Heart left ventricle (tissue), 16 donors: ENCODE measurements around the gene CFAP100. TPM values are rescaled to one million over a fixed set of nuclear protein-coding genes. Genes with fewer than 3 reads are reported as not detected.
A peak's percentile ranks its signal among the peaks of the same experiment; 100 is the strongest.

ENCODE experiments used
- ATAC-seq, 4 donors: fragments of 200-7000 bp; cut with Tn5 transposase; one replicate each; pipeline ENCODE4 v1.9.1; 2020 to 2022; ENCODE audit warnings: moderate library complexity in 4 of 4, mild to moderate bottlenecking in 3 of 4, moderate number of reproducible peaks in 1 of 4
- DNase-seq, 5 donors: peaks; one replicate each; pipeline ENCODE4 v3.0.0-alpha.2; 2020
- H3K27ac ChIP-seq, 12 donors: fragments of 200-600 bp; sonication (generic) in 4 of 12; one replicate each; pipeline versions ENCODE4 v1.5.0 to v1.8.0; 2016 to 2022; ENCODE audit warnings: mild to moderate bottlenecking in 2 of 12
- H3K27me3 ChIP-seq, 9 donors: fragments of 200-600 bp; sonication (generic) in 2 of 9; one replicate each; pipeline versions ENCODE4 v1.5.1 to v1.8.0; 2016 to 2022; ENCODE audit warnings: mild to moderate bottlenecking in 3 of 9
- H3K36me3 ChIP-seq, 9 donors: fragments of 200-600 bp; sonication (generic) in 2 of 9; one replicate each; pipeline versions ENCODE4 v1.5.0 to v1.8.0; 2018 to 2022; ENCODE audit warnings: mild to moderate bottlenecking in 2 of 9
- H3K4me1 ChIP-seq, 12 donors: fragments of 200-600 bp; sonication (generic) in 4 of 12; one replicate each; pipeline versions ENCODE4 v1.5.0 to v1.8.0; 2016 to 2022; ENCODE audit warnings: mild to moderate bottlenecking in 3 of 12
- H3K4me3 ChIP-seq, 12 donors: fragments of 200-600 bp; sonication (generic) in 4 of 12; one replicate each; pipeline versions ENCODE4 v1.5.0 to v1.8.0; 2017 to 2022; ENCODE audit warnings: mild to moderate bottlenecking in 9 of 12, moderate library complexity in 4 of 12
- H3K9me3 ChIP-seq, 12 donors: fragments of 200-600 bp; sonication (generic) in 4 of 12; one replicate each; pipeline versions ENCODE4 v1.5.0 to v1.8.0; 2016 to 2022; ENCODE audit warnings: mild to moderate bottlenecking in 1 of 12
- CTCF ChIP-seq, 12 donors: fragments of 200-600 bp; sonication (generic) in 4 of 12; IDR thresholded peaks; one replicate each; pipeline versions ENCODE4 v1.5.0 to v1.8.0; 2018 to 2022; ENCODE audit warnings: antibody characterized with exemption in 12 of 12, mild to moderate bottlenecking in 5 of 12
- POLR2A ChIP-seq, 2 donors: fragments of 450-650 bp; IDR thresholded peaks; one replicate each; pipeline ENCODE4 v1.6.1; 2017; ENCODE audit warnings: antibody characterized with exemption in 2 of 2, mild to moderate bottlenecking in 2 of 2, moderate library complexity in 2 of 2
- WGBS, 4 donors: extraction: QIAGEN DNeasy Blood & Tissue Kit in 2 of 4; methylation state at CpG; one replicate each; pipeline versions ENCODE4 v1.1.5 to v1.1.7; 2013 to 2018; 5-methylcytosine and 5-hydroxymethylcytosine counted together
- intact Hi-C, 10 donors: fragments of 100-400 bp; cut with DNase I; formaldehyde crosslinking; loops; one replicate each; pipeline versions ENCODE4 v1.11.1 to v1.14.2; 2022
- polyA plus RNA-seq, 2 donors: library from polyadenylated mRNA; stranded (reverse); fragments of 200-250 nt; gene quantifications; one replicate each; pipeline ENCODE4 v1.2.3, GENCODE V29; 2013
- total RNA-seq, 9 donors: library from RNA; depleted of rRNA in 2 of 9; stranded (reverse); fragments of >200 nt in 2 of 9; fragmentation: NEBNext Ultra II Directional in 3 of 9; extraction: Animal tissue kit (Norgen Biotek cat#: 25700) in 3 of 9; gene quantifications; one replicate each; pipeline versions ENCODE4 v1.1.0 to v1.2.4, GENCODE V29; 2016 to 2023
- donor health status: ischemic (EF 13 %, LVEDD 7.1; RV severe dilation, severe dysfunction).
- donor health status: healthy with polysubstance abuse.
- donor health status: DM: no; HTN: yes; CAD: no.
- donor health status: DM: no; HTN: no; CAD: no.
- donor health status: ischemic (EF 25% LVEDD 6.9; RV normal size, moderate dysfunction).
- donor health status: ischemic (EF 25% LVEDD 5.7; RV mildly dilated, moderate dysfunction).
- donor health status: healthy.
- donor health status: DM: yes; HTN: yes; CAD: no.
- donor health status: ischemic (EF 35%, LVEDD 5.7; RV mildly dilated, moderate dysfunction).
- donor health status: nonischemic (EF 11% LVEDD 7.7; RV severe dilation, severe dysfunction).
- donor health status: DM: yes; HTN: yes; CAD: no.
- donor health status: PGD.
- donor health status: ischemic (EF 29% LVEDD 5.4; RV normal size, mild dysfunction).
- donor health status: nonischemic (EF 23%, LVEDD 6.1; RV moderate dilation, normal function).

The CFAP100 gene
- total and polyA plus RNA-seq, 11 donors: not detected

- Histone ChIP-seq H3K4me1 (peaks cover 0 to 22% (median 1%) of the 10 kb centered on the region in 12 donors), H3K4me3 (no peak overlapping the region), H3K9me3 (no peaks in the 10 kb centered on the region), H3K27ac (no peak overlapping the region), H3K36me3 (peaks cover 0 to 100% (median 88%) of the 10 kb centered on the region in 9 donors), H3K27me3 (no peaks in the 10 kb centered on the region)
- WGBS, 4 donors: 82 to 91% (median 88%) methylated on average over 9 to 12 of the region's 12 CpGs
- TF ChIP-seq CTCF (IDR thresholded peaks at IDR 0.05) (no peak), POLR2A (IDR thresholded peaks at IDR 0.05) (no peak)
- intact Hi-C loops: no loop called here
- DNase-seq (peak in 1 of 5 donors; percentile 9), ATAC-seq (peak in 1 of 4 donors; percentile 24)
Measured at GRCh38 chr3:126456766-126457388, 62.2 kb downstream of the CFAP100 start.

- no peaks in the 10 kb centered on the region for H3K27me3 ChIP-seq
- WGBS, 4 donors: 87 to 89% (median 88%) methylated on average over 7 of the region's 7 CpGs
- H3K4me3 ChIP-seq: no peak overlapping the region
- H3K27ac ChIP-seq: no peak overlapping the region
- H3K4me1 ChIP-seq: peaks cover 0 to 32% (median 1%) of the 10 kb centered on the region in 12 donors
- ATAC-seq (no peak), DNase-seq (no peak)
- intact Hi-C loops: no loop called here
- H3K9me3 ChIP-seq: no peaks in the 10 kb centered on the region
- peaks cover 0 to 100% (median 88%) of the 10 kb centered on the region in 9 donors for H3K36me3 ChIP-seq
- no peak for TF ChIP-seq POLR2A (IDR thresholded peaks at IDR 0.05)
- no peak for TF ChIP-seq CTCF (IDR thresholded peaks at IDR 0.05)
Measured at GRCh38 chr3:126459111-126459762, 64.5 kb downstream of the CFAP100 start.

GRCh38 chr3:126459763-126460127 is 65.0 kb downstream of the CFAP100 start:
- H3K27ac ChIP-seq: no peak overlapping the region
- TF ChIP-seq CTCF (IDR thresholded peaks at IDR 0.05) (no peak), POLR2A (IDR thresholded peaks at IDR 0.05) (no peak)
- DNase-seq (no peak), ATAC-seq (no peak)
- H3K9me3 ChIP-seq: no peaks in the 10 kb centered on the region
- WGBS, 4 donors: 86 to 92% (median 88%) methylated on average over 9 of the region's 9 CpGs
- H3K36me3 ChIP-seq: peaks cover 0 to 100% (median 88%) of the 10 kb centered on the region in 9 donors
- intact Hi-C loops: loop anchor here in 1 of 10 donors (10.0 kb wide), 1 partner anchor 65 kb away; the partner anchor contains the start of gene CFAP100
- H3K27me3 ChIP-seq: no peaks in the 10 kb centered on the region
- H3K4me1 ChIP-seq: peaks cover 0 to 32% (median 2%) of the 10 kb centered on the region in 12 donors
- H3K4me3 ChIP-seq: no peak overlapping the region

DNA sequence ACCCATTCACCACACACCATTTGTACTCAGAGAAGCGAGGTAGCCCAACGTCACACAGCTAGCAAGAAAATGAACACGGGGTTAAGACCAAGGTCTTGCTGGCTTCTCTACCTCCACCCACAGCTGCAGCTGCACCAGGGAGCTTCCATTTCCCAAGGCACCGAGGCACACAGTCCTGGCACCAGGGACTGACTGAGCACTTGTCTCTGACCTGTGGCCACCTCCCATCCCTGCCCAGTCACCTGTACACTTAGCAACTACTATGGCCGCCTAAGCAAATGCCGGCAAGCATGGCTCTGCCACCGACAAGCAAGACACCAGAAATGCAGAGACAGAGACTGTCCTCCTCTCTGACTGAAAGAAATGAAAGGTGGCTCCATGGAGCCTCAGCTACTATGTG is 65.7 kb downstream of the CFAP100 start:
- peaks cover 0 to 32% (median 3%) of the 10 kb centered on the region in 12 donors for H3K4me1 ChIP-seq

More for the DNA sequence above, 65.7 kb downstream of the CFAP100 start:
- no peak for ATAC-seq
- intact Hi-C loops: loop anchor here in 1 of 10 donors (10.0 kb wide), 1 partner anchor 66 kb away; the partner anchor contains the start of gene CFAP100
- peaks cover 0 to 100% (median 94%) of the 10 kb centered on the region in 9 donors for H3K36me3 ChIP-seq
- H3K27ac ChIP-seq: no peak overlapping the region
- TF ChIP-seq CTCF (IDR thresholded peaks at IDR 0.05) (no peak), POLR2A (IDR thresholded peaks at IDR 0.05) (no peak)
- no peak for DNase-seq
- no peaks in the 10 kb centered on the region for H3K9me3 ChIP-seq
- no peaks in the 10 kb centered on the region for H3K27me3 ChIP-seq
- H3K4me3 ChIP-seq: no peak overlapping the region
- WGBS, 4 donors: 76 to 90% (median 85%) methylated on average over 7 of the region's 7 CpGs
